GM23248 (cell line): Measurements from ENCODE around the gene UNC5A. TPM values are rescaled to one million over a fixed set of nuclear protein-coding genes. Genes with fewer than 3 reads are reported as not detected.

Experiments
- DNase-seq: peaks from one replicate; pipeline ENCODE4 v3.0.0-alpha.2; 2015
- H2AFZ ChIP-seq: fragments of 200-600 bp; sonication (generic); 2 replicates; pipeline ENCODE4 v1.6.1; 2016; ENCODE audit warnings: antibody characterized with exemption
- H3F3A ChIP-seq: fragments of 200-600 bp; sonication (generic); 2 replicates; pipeline ENCODE4 v1.6.1; 2016; ENCODE audit warnings: mild to moderate bottlenecking, antibody characterized with exemption, mixed run types; ENCODE audit not compliant: insufficient read depth
- H3K27ac ChIP-seq: fragments of 200-600 bp; sonication (generic); 2 replicates; pipeline ENCODE4 v1.5.1; 2016; ENCODE audit warnings: mild to moderate bottlenecking
- H3K27me3 ChIP-seq: fragments of 200-600 bp; sonication (generic); replicated peaks from 2 replicates; pipeline ENCODE4 v1.6.1; 2016; ENCODE audit warnings: mild to moderate bottlenecking; ENCODE audit not compliant: insufficient read depth
- H3K36me3 ChIP-seq: fragments of 200-600 bp; sonication (generic); 2 replicates; pipeline ENCODE4 v1.6.1; 2016; ENCODE audit warnings: low read depth, mild to moderate bottlenecking
- H3K4me1 ChIP-seq: fragments of 200-600 bp; sonication (generic); 2 replicates; pipeline ENCODE4 v1.6.1; 2016; ENCODE audit warnings: mild to moderate bottlenecking; ENCODE audit not compliant: insufficient read depth
- H3K4me2 ChIP-seq: fragments of 200-600 bp; sonication (generic); one replicate; pipeline ENCODE4 v1.6.1; 2016; ENCODE audit warnings: mild to moderate bottlenecking; ENCODE audit not compliant: unreplicated experiment
- H3K4me3 ChIP-seq: fragments of 200-600 bp; sonication (generic); 2 replicates; pipeline ENCODE4 v1.5.1; 2016; ENCODE audit warnings: mild to moderate bottlenecking
- H3K79me2 ChIP-seq: fragments of 200-600 bp; sonication (generic); 2 replicates; pipeline ENCODE4 v1.6.1; 2016; ENCODE audit warnings: mild to moderate bottlenecking; ENCODE audit not compliant: insufficient read depth
- H3K9ac ChIP-seq: fragments of 200-600 bp; sonication (generic); 2 replicates; pipeline ENCODE4 v1.6.1; 2016; ENCODE audit warnings: mild to moderate bottlenecking
- H3K9me2 ChIP-seq: fragments of 200-600 bp; sonication (generic); 2 replicates; pipeline ENCODE4 v1.6.1; 2016; ENCODE audit warnings: mixed run types, mild to moderate bottlenecking, moderate library complexity; ENCODE audit not compliant: insufficient read depth
- H3K9me3 ChIP-seq: fragments of 200-600 bp; sonication (generic); one replicate; pipeline ENCODE4 v1.6.1; 2017; ENCODE audit warnings: low read depth
- H4K20me1 ChIP-seq: fragments of 200-600 bp; sonication (generic); 2 replicates; pipeline ENCODE4 v1.6.0; 2016; ENCODE audit not compliant: insufficient read depth
- EZH2 ChIP-seq: fragments of 200-600 bp; sonication (generic); IDR thresholded peaks from 2 replicates; pipeline ENCODE4 v1.6.1; 2018; ENCODE audit warnings: antibody characterized with exemption, mild to moderate bottlenecking; ENCODE audit not compliant: insufficient read depth, poor library complexity, severe bottlenecking
- EZH2phosphoT487 ChIP-seq: fragments of 200-600 bp; sonication (generic); IDR thresholded peaks from 2 replicates; pipeline ENCODE4 v1.6.1; 2018; ENCODE audit warnings: antibody characterized with exemption, moderate library complexity, mild to moderate bottlenecking, low read depth; ENCODE audit not compliant: insufficient read depth
- WGBS, 2 experiments: methylation state at CpG; one replicate each; pipeline ENCODE4 v1.1.6; 2015 to 2017; ENCODE audit warnings: low lambda C conversion rate in 2 of 2, low coverage in 1 of 2; ENCODE audit errors: missing lambda C conversion rate in 2 of 2; 5-methylcytosine and 5-hydroxymethylcytosine counted together
- in situ Hi-C: fragments of 300-500 bp; cut with MboI; formaldehyde crosslinking; loops from 2 replicates; pipeline ENCODE4 v1.15.0; 2020
- polyA plus RNA-seq: library from polyadenylated mRNA; unstranded; fragments of >200 nt; fragmentation: Nextera tagmentation; extraction: Ambion mirVana; gene quantifications from 2 replicates; pipeline ENCODE4 v1.2.1, GENCODE V29; 2016
- total RNA-seq: library from RNA; depleted of rRNA; stranded (reverse); fragments of >200 nt; shearing (Covaris generic); gene quantifications from 2 replicates; pipeline ENCODE4 v1.2.3, GENCODE V29; 2014

UNC5A gene
- total and polyA plus RNA-seq, 2 experiments from 2014 or later = not detected

GRCh38 chr5:176876506-176877431 lies 66.4 kb downstream of the UNC5A start:
- DNase-seq = no peak
- in situ Hi-C loops = no loop called here
- no peaks in the 10 kb centered on the region for H3K4me1 ChIP-seq
- TF ChIP-seq EZH2phosphoT487 = no peak
- no peak for TF ChIP-seq EZH2
- no peaks in the 10 kb centered on the region for H3K9me2 ChIP-seq
- no peaks in the 10 kb centered on the region for H4K20me1 ChIP-seq
- no peak overlapping the region for H3K4me2 ChIP-seq
- H3K4me3 ChIP-seq = no peak overlapping the region
- peaks cover 50% of the 10 kb centered on the region for H3K27me3 ChIP-seq
- H3K9me3 ChIP-seq = no peaks in the 10 kb centered on the region
- H3K27ac ChIP-seq = no peak overlapping the region
- 41 to 52% methylated on average over 14 to 23 of the region's 24 CpGs for WGBS, 2 experiments
- H3K79me2 ChIP-seq = no peaks in the 10 kb centered on the region
- H3F3A ChIP-seq = no peaks in the 10 kb centered on the region
- no peak overlapping the region for H3K9ac ChIP-seq
- no peaks in the 10 kb centered on the region for H3K36me3 ChIP-seq
- H2AFZ ChIP-seq = no peak overlapping the region

- H3K9me3 ChIP-seq = no peaks in the 10 kb centered on the region
- no peak overlapping the region for H3K9ac ChIP-seq
- in situ Hi-C loops = no loop called here
- H3K9me2 ChIP-seq = no peaks in the 10 kb centered on the region
- H3K4me2 ChIP-seq = no peak overlapping the region
- H4K20me1 ChIP-seq = no peaks in the 10 kb centered on the region
- H3K4me1 ChIP-seq = no peaks in the 10 kb centered on the region
- 46 to 51% methylated on average over 21 of the region's 21 CpGs for WGBS, 2 experiments
- TF ChIP-seq EZH2phosphoT487 (no peak), EZH2 (no peak)
- no peak overlapping the region for H3K4me3 ChIP-seq
- H3K27ac ChIP-seq = no peak overlapping the region
- no peaks in the 10 kb centered on the region for H3K36me3 ChIP-seq
- peaks cover 50% of the 10 kb centered on the region for H3K27me3 ChIP-seq
- H3F3A ChIP-seq = no peaks in the 10 kb centered on the region
- no peaks in the 10 kb centered on the region for H3K79me2 ChIP-seq
- no peak overlapping the region for H2AFZ ChIP-seq
- DNase-seq = no peak
Observed at GRCh38 chr5:176877793-176878331, 67.5 kb downstream of the UNC5A start.

- Histone ChIP-seq H3K9me2 (no peaks in the 10 kb centered on the region), H3K27ac (no peak overlapping the region), H3K36me3 (no peaks in the 10 kb centered on the region), H3K9ac (no peak overlapping the region), H2AFZ (no peak overlapping the region), H3F3A (no peaks in the 10 kb centered on the region), H3K4me2 (no peak overlapping the region), H3K4me3 (no peak overlapping the region), H3K27me3 (peaks cover 44% of the 10 kb centered on the region), H3K4me1 (no peaks in the 10 kb centered on the region), H3K9me3 (no peaks in the 10 kb centered on the region), H3K79me2 (no peaks in the 10 kb centered on the region), H4K20me1 (no peaks in the 10 kb centered on the region)
- 50 to 66% methylated on average over 5 to 12 of the region's 12 CpGs for WGBS, 2 experiments
- TF ChIP-seq EZH2 = no peak
- no peak for TF ChIP-seq EZH2phosphoT487
- DNase-seq = no peak
- in situ Hi-C loops = no loop called here
Observed at GRCh38 chr5:176878463-176878862, 68.1 kb downstream of the UNC5A start.

GRCh38 chr5:176878906-176879662 lies 68.7 kb downstream of the UNC5A start:
- Histone ChIP-seq H3F3A (no peaks in the 10 kb centered on the region), H3K36me3 (no peaks in the 10 kb centered on the region), H3K27me3 (peaks cover 39% of the 10 kb centered on the region), H3K9me2 (no peaks in the 10 kb centered on the region), H2AFZ (no peak overlapping the region), H3K9ac (no peak overlapping the region), H3K27ac (no peak overlapping the region), H3K4me1 (no peaks in the 10 kb centered on the region), H3K79me2 (no peaks in the 10 kb centered on the region), H4K20me1 (no peaks in the 10 kb centered on the region), H3K4me3 (no peak overlapping the region), H3K9me3 (no peaks in the 10 kb centered on the region), H3K4me2 (no peak overlapping the region)
- 78 to 79% methylated on average over 21 to 23 of the region's 23 CpGs for WGBS, 2 experiments
- no peak for TF ChIP-seq EZH2phosphoT487
- in situ Hi-C loops = no loop called here
- DNase-seq = no peak
